Measurements from ENCODE around the gene SDK1. TPM values are rescaled to one million over a fixed set of nuclear protein-coding genes. Genes with fewer than 3 reads are reported as not detected.
"Not testable (repeated sequence)": the region's sequence is repeated elsewhere in the genome, so short reads cannot be mapped to it uniquely, and the experiment has no call there.

Gene SDK1
- total and polyA plus RNA-seq, 2 of the 8 experiments (the other 6 are each of a cell fraction or from before 2014, with no cell fraction given) = 3.3 to 7.2 TPM

DNA sequence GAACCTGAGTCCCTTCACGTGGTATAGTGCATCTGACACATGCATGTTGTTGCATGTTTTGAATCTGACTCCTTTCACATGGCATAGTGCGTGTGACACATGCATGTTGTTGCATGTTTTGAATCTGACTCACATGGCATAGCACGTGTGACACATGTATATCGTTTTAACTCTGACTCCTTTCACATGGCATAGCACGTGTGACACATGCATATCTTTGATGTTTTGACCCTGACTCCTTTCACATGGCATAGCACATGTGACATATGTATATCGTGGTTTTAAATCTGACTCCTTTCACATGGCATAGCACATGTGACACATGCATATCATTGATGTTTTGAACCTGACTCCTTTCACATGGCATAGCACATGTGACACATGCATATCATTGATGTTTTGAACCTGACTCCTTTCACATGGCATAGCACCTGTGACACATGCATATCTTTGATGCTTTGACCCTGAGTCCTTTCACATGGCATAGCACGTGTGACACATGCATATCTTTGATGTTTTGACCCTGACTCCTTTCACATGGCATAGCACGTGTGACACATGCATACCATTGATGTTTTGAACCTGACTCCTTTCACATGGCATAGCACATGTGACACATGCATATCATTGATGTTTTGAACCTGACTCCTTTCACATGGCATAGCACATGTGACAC lies 454.9 kb downstream of the SDK1 start:
- CTCF ChIA-PET (ENCODE audit: partially characterized antibody); H3K79me1 ChIP-seq (ENCODE audit: low read depth, low read length); H2AFZ ChIP-seq (ENCODE audit: low read length); H3K23me2 ChIP-seq (ENCODE audit: low read depth, low read length); H2BK12ac ChIP-seq (ENCODE audit: low read depth, low read length); H3K4me2 ChIP-seq (ENCODE audit: insufficient read depth in 1 of 2, low read depth in 2 of 2, low read length in 2 of 2); H3K4me1 ChIP-seq (replicated peaks in 1 of 4; ENCODE audit: control insufficient read depth in 3 of 4, insufficient read depth in 4 of 4, low read length in 3 of 4); H4K5ac ChIP-seq (ENCODE audit: insufficient read length, low read depth, low read length); H3K27ac ChIP-seq (ENCODE audit: low read depth, low read length); H2BK20ac ChIP-seq (ENCODE audit: low read length); H3K36me3 ChIP-seq (ENCODE audit: control insufficient read depth in 2 of 4, insufficient read depth in 4 of 4, low read length in 3 of 4); H2BK15ac ChIP-seq (ENCODE audit: low read length); POLR2A ChIA-PET (ENCODE audit: partially characterized antibody); H3K4me3 ChIP-seq (ENCODE audit: extremely low read depth in 1 of 4, insufficient read depth in 2 of 4, low read depth in 3 of 4, low read length in 4 of 4); H4K8ac ChIP-seq (ENCODE audit: extremely low read depth, insufficient read depth, low read length); H4K20me1 ChIP-seq (replicated peaks in 1 of 2; ENCODE audit: control insufficient read depth in 1 of 2, insufficient read depth in 2 of 2, low read length in 2 of 2); H3K18ac ChIP-seq (ENCODE audit: extremely low read depth, low read length); H3K4ac ChIP-seq (replicated peaks; ENCODE audit: insufficient read length, low read depth, low read length); H3K9ac ChIP-seq (replicated peaks in 1 of 4; ENCODE audit: extremely low read depth in 1 of 4, low read depth in 3 of 4, low read length in 3 of 4); H2BK120ac ChIP-seq (replicated peaks; ENCODE audit: low read depth, low read length); H3K23ac ChIP-seq (ENCODE audit: insufficient read length); H3K14ac ChIP-seq (ENCODE audit: insufficient read length); H3K27me3 ChIP-seq (replicated peaks in 1 of 4; ENCODE audit: control insufficient read depth in 3 of 4, extremely low read depth in 1 of 4, insufficient read depth in 3 of 4, low read length in 3 of 4); FAIRE-seq; H2BK5ac ChIP-seq (ENCODE audit: low read depth, low read length); H3K79me2 ChIP-seq (ENCODE audit: control insufficient read depth in 1 of 2, insufficient read depth in 2 of 2, low read length in 2 of 2); H4K91ac ChIP-seq (replicated peaks; ENCODE audit: insufficient read length, low read length); H3K9me3 ChIP-seq (ENCODE audit: insufficient read depth in 2 of 2, low read depth in 1 of 2, low read length in 1 of 2); DNase-seq (ENCODE audit: low read depth in 1 of 2, low spot score in 2 of 2); H3K56ac ChIP-seq (replicated peaks; ENCODE audit: insufficient read length, low read depth, low read length); H2AK5ac ChIP-seq (ENCODE audit: low read depth, low read length): not testable (repeated sequence)
- WGBS, 2 experiments (ENCODE audit: extremely low coverage in 1 of 2, insufficient coverage in 1 of 2, insufficient read length in 1 of 2, insufficient replicate concordance in 2 of 2, low coverage in 1 of 2, low lambda C conversion rate in 2 of 2, missing lambda C conversion rate in 1 of 2) = 96% methylated on average over 8 of the region's 8 CpGs; no CpG with 5 or more reads in 1 of the 2 experiments
